ENCODE data around the gene BANF2. TPM values are rescaled to one million over a fixed set of nuclear protein-coding genes. Genes with fewer than 3 reads are reported as not detected.
A peak's percentile ranks its signal among the peaks of the same experiment; 100 is the strongest.

The BANF2 gene
- total and polyA plus RNA-seq, 2 experiments from 2014 or later = not detected

DNA sequence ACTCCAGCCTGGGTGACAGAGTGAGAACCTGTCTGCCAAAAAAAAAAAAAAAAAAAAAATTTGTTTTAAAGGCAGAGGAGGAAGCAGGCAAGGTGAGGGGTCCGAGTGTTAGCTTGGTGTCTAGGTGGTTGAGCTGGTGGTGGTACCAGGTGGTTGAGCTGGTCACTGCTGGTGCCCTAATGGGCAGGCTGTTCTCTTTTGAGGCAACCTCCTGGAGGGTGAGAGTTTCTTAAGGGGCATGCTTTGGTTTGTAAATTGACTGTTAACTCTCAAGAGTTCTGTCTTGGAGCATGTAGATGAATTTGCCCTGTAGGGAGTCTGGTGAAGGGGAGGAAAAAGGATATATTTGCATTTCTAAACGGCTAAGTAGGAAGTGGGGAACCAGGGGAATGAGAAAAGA, 52.7 kb downstream of the BANF2 start (continued):
- TF ChIP-seq, protein P1, sequence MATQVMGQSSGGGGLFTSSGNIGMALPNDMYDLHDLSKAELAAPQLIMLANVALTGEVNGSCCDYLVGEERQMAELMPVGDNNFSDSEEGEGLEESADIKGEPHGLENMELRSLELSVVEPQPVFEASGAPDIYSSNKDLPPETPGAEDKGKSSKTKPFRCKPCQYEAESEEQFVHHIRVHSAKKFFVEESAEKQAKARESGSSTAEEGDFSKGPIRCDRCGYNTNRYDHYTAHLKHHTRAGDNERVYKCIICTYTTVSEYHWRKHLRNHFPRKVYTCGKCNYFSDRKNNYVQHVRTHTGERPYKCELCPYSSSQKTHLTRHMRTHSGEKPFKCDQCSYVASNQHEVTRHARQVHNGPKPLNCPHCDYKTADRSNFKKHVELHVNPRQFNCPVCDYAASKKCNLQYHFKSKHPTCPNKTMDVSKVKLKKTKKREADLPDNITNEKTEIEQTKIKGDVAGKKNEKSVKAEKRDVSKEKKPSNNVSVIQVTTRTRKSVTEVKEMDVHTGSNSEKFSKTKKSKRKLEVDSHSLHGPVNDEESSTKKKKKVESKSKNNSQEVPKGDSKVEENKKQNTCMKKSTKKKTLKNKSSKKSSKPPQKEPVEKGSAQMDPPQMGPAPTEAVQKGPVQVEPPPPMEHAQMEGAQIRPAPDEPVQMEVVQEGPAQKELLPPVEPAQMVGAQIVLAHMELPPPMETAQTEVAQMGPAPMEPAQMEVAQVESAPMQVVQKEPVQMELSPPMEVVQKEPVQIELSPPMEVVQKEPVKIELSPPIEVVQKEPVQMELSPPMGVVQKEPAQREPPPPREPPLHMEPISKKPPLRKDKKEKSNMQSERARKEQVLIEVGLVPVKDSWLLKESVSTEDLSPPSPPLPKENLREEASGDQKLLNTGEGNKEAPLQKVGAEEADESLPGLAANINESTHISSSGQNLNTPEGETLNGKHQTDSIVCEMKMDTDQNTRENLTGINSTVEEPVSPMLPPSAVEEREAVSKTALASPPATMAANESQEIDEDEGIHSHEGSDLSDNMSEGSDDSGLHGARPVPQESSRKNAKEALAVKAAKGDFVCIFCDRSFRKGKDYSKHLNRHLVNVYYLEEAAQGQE (IDR thresholded peaks at IDR 0.05; ENCODE audit: unreplicated experiment) = no peak
- peak; percentile 71 for TF ChIP-seq NANOG (IDR thresholded peaks at IDR 0.05; ENCODE audit: borderline replicate concordance)

DNA sequence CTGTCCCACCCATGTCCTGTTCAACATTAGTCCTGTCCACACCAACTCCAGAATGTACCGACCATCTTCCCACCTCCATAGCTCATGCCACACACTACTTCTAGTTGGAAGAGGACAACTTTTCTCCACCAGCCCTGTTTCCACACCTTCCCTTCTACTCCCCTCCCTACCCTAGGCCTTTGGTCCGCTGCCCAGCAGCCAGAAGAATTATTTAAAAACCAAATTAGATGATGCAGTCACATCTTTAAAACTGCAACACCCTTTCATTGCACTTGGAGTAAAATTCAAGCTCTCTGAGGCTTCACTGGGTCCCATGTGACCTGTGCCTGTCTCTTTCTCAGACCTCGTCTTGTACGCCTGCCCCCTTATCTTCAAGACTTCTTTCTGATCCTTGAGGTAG, 53.8 kb downstream of the BANF2 start:
- H3K9me3 Mint-ChIP-seq = peaks cover 24% of the 10 kb centered on the region
- peaks cover 38% of the 10 kb centered on the region for H3K4me1 Mint-ChIP-seq
- H2AFZ ChIP-seq = no peak overlapping the region
- peaks cover 19% of the 10 kb centered on the region for H3K36me3 Mint-ChIP-seq (ENCODE audit: low read depth)
- no peak overlapping the region for H3K4me3 ChIP-seq
- ATAC-seq (no peak), DNase-seq (ENCODE audit: low spot score) (no peak)
- no peaks in the 10 kb centered on the region for H3K27me3 ChIP-seq (ENCODE audit: insufficient read depth)
- peaks cover 26% of the 10 kb centered on the region for H3K4me1 ChIP-seq (ENCODE audit: insufficient read depth)
- no peaks in the 10 kb centered on the region for H3K79me2 ChIP-seq (replicated peaks; ENCODE audit: insufficient read depth)
- H3K4me3 Mint-ChIP-seq = no peak overlapping the region; the same call in 2 of the 3 replicates
- H3K36me3 ChIP-seq (ENCODE audit: insufficient read depth) = no peaks in the 10 kb centered on the region
- no peaks in the 10 kb centered on the region for H4K20me1 ChIP-seq (replicated peaks; ENCODE audit: insufficient read depth)
- peak overlapping the region; percentile 13; the same call in 1 of the 2 replicates for H3K4me2 ChIP-seq
- H3K27ac Mint-ChIP-seq = no peak overlapping the region
- peaks cover 9% of the 10 kb centered on the region for H3K27me3 Mint-ChIP-seq (ENCODE audit: insufficient read depth, low read depth, poor library complexity)
- H3F3A ChIP-seq (replicated peaks; ENCODE audit: low read depth) = no peaks in the 10 kb centered on the region
- H3K27ac ChIP-seq (ENCODE audit: low read depth) = no peak overlapping the region
- 0 out of 2 replicates have a peak, but pooled peaks cover 5% of the 10 kb centered on the region for H3K9me2 ChIP-seq (ENCODE audit: insufficient read depth)
- TF ChIP-seq, protein P2, sequence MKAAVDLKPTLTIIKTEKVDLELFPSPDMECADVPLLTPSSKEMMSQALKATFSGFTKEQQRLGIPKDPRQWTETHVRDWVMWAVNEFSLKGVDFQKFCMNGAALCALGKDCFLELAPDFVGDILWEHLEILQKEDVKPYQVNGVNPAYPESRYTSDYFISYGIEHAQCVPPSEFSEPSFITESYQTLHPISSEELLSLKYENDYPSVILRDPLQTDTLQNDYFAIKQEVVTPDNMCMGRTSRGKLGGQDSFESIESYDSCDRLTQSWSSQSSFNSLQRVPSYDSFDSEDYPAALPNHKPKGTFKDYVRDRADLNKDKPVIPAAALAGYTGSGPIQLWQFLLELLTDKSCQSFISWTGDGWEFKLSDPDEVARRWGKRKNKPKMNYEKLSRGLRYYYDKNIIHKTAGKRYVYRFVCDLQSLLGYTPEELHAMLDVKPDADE (IDR thresholded peaks at IDR 0.05) = no peak
- TF ChIP-seq ZNF331 (CRISPR knock-in tag; IDR thresholded peaks at IDR 0.05; ENCODE audit: low read depth) = no peak
- TF ChIP-seq ZNF114 (CRISPR knock-in tag; IDR thresholded peaks at IDR 0.05) = no peak
- no peak for TF ChIP-seq STAT1 (IDR thresholded peaks at IDR 0.05; ENCODE audit: unreplicated experiment)
- TF ChIP-seq, protein P3, sequence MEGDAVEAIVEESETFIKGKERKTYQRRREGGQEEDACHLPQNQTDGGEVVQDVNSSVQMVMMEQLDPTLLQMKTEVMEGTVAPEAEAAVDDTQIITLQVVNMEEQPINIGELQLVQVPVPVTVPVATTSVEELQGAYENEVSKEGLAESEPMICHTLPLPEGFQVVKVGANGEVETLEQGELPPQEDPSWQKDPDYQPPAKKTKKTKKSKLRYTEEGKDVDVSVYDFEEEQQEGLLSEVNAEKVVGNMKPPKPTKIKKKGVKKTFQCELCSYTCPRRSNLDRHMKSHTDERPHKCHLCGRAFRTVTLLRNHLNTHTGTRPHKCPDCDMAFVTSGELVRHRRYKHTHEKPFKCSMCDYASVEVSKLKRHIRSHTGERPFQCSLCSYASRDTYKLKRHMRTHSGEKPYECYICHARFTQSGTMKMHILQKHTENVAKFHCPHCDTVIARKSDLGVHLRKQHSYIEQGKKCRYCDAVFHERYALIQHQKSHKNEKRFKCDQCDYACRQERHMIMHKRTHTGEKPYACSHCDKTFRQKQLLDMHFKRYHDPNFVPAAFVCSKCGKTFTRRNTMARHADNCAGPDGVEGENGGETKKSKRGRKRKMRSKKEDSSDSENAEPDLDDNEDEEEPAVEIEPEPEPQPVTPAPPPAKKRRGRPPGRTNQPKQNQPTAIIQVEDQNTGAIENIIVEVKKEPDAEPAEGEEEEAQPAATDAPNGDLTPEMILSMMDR (conservative IDR thresholded peaks at IDR 0.05; ENCODE audit: low read depth in 2 of 2) = no peak
- no peak for TF ChIP-seq EZH2 (IDR thresholded peaks at IDR 0.05; ENCODE audit: low read depth, unreplicated experiment)
- no peak for TF ChIP-seq JUNB (IDR thresholded peaks at IDR 0.05; ENCODE audit: unreplicated experiment)
- TF ChIP-seq NANOG (IDR thresholded peaks at IDR 0.05; ENCODE audit: borderline replicate concordance) = no peak
- TF ChIP-seq POLR2AphosphoS5 (IDR thresholded peaks at IDR 0.05; ENCODE audit: low read depth) = no peak
- TF ChIP-seq, protein P4, sequence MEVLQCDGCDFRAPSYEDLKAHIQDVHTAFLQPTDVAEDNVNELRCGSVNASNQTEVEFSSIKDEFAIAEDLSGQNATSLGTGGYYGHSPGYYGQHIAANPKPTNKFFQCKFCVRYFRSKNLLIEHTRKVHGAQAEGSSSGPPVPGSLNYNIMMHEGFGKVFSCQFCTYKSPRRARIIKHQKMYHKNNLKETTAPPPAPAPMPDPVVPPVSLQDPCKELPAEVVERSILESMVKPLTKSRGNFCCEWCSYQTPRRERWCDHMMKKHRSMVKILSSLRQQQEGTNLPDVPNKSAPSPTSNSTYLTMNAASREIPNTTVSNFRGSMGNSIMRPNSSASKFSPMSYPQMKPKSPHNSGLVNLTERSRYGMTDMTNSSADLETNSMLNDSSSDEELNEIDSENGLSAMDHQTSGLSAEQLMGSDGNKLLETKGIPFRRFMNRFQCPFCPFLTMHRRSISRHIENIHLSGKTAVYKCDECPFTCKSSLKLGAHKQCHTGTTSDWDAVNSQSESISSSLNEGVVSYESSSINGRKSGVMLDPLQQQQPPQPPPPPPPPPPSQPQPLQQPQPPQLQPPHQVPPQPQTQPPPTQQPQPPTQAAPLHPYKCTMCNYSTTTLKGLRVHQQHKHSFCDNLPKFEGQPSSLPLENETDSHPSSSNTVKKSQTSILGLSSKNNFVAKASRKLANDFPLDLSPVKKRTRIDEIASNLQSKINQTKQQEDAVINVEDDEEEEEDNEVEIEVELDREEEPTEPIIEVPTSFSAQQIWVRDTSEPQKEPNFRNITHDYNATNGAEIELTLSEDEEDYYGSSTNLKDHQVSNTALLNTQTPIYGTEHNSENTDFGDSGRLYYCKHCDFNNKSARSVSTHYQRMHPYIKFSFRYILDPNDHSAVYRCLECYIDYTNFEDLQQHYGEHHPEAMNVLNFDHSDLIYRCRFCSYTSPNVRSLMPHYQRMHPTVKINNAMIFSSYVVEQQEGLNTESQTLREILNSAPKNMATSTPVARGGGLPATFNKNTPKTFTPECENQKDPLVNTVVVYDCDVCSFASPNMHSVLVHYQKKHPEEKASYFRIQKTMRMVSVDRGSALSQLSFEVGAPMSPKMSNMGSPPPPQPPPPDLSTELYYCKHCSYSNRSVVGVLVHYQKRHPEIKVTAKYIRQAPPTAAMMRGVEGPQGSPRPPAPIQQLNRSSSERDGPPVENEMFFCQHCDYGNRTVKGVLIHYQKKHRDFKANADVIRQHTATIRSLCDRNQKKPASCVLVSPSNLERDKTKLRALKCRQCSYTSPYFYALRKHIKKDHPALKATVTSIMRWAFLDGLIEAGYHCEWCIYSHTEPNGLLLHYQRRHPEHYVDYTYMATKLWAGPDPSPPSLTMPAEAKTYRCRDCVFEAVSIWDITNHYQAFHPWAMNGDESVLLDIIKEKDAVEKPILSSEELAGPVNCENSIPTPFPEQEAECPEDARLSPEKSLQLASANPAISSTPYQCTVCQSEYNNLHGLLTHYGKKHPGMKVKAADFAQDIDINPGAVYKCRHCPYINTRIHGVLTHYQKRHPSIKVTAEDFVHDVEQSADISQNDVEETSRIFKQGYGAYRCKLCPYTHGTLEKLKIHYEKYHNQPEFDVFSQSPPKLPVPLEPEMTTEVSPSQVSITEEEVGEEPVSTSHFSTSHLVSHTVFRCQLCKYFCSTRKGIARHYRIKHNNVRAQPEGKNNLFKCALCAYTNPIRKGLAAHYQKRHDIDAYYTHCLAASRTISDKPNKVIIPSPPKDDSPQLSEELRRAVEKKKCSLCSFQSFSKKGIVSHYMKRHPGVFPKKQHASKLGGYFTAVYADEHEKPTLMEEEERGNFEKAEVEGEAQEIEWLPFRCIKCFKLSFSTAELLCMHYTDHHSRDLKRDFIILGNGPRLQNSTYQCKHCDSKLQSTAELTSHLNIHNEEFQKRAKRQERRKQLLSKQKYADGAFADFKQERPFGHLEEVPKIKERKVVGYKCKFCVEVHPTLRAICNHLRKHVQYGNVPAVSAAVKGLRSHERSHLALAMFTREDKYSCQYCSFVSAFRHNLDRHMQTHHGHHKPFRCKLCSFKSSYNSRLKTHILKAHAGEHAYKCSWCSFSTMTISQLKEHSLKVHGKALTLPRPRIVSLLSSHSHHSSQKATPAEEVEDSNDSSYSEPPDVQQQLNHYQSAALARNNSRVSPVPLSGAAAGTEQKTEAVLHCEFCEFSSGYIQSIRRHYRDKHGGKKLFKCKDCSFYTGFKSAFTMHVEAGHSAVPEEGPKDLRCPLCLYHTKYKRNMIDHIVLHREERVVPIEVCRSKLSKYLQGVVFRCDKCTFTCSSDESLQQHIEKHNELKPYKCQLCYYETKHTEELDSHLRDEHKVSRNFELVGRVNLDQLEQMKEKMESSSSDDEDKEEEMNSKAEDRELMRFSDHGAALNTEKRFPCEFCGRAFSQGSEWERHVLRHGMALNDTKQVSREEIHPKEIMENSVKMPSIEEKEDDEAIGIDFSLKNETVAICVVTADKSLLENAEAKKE (CRISPR knock-in tag; IDR thresholded peaks at IDR 0.05) = no peak
